Left lung (tissue), 10 donors: Measurements from ENCODE around the gene MRPL3. TPM values are rescaled to one million over a fixed set of nuclear protein-coding genes. Genes with fewer than 3 reads are reported as not detected.
A peak's percentile ranks its signal among the peaks of the same experiment; 100 is the strongest.

ENCODE experiments used
- ATAC-seq: fragments of 200-7000 bp; cut with Tn5 transposase; one replicate; pipeline ENCODE4 v1.9.1; 2020; ENCODE audit warnings: moderate library complexity
- DNase-seq, 4 donors: peaks; one replicate each; pipeline ENCODE4 v3.0.0-alpha.2; 2013 to 2020
- H3K27ac ChIP-seq, 2 donors: fragments of 200-600 bp; sonication (generic) in 1 of 2; one replicate each; pipeline versions ENCODE4 v1.5.0 to v1.8.0; 2020 to 2021
- H3K27me3 ChIP-seq, 2 donors: fragments of 200-600 bp; sonication (generic) in 1 of 2; one replicate each; pipeline versions ENCODE4 v1.5.0 to v1.8.0; 2020 to 2021
- H3K36me3 ChIP-seq, 2 donors: fragments of 200-600 bp; sonication (generic) in 1 of 2; one replicate each; pipeline versions ENCODE4 v1.5.0 to v1.8.0; 2020 to 2021
- H3K4me1 ChIP-seq, 2 donors: fragments of 200-600 bp; one replicate each; pipeline ENCODE4 v1.8.0; 2021
- H3K4me3 ChIP-seq, 2 donors: fragments of 200-600 bp; sonication (generic) in 1 of 2; one replicate each; pipeline versions ENCODE4 v1.5.0 to v1.8.0; 2020 to 2021; ENCODE audit warnings: mild to moderate bottlenecking in 1 of 2
- H3K9me3 ChIP-seq, 2 donors: fragments of 200-600 bp; sonication (generic) in 1 of 2; one replicate each; pipeline versions ENCODE4 v1.5.0 to v1.8.0; 2020 to 2021
- intact Hi-C, 2 donors: fragments of 100-400 bp; cut with DNase I; formaldehyde crosslinking; loops; one replicate each; pipeline versions ENCODE4 v1.11.2 to v1.14.2; 2022
- polyA plus RNA-seq, 6 donors: library from polyadenylated mRNA; unstranded; fragments of 120-200 nt; gene quantifications; one replicate each; pipeline ENCODE4 v1.2.1, GENCODE V29; 2013; ENCODE audit not compliant: insufficient read length in 6 of 6
- total RNA-seq, 2 donors: library from RNA; stranded (reverse); fragmentation: NEBNext Ultra II Directional; extraction: Animal tissue kit (Norgen Biotek cat#: 25700); gene quantifications; one replicate each; pipeline ENCODE4 v1.2.1, GENCODE V29; 2021
- TF ChIP-seq, protein P1 (sequence below), 2 donors: fragments of 200-600 bp; sonication (generic) in 1 of 2; IDR thresholded peaks; one replicate each; pipeline versions ENCODE4 v1.5.0 to v1.8.0; 2021; ENCODE audit warnings: antibody characterized with exemption in 2 of 2
- donor health status: DM: no; HTN: yes; CAD: no.
- donor health status: DM: no; HTN: no; CAD: no.

Gene MRPL3
- total and polyA plus RNA-seq, 8 donors, result 55.6 to 86.4 (median 78.2) TPM

DNA sequence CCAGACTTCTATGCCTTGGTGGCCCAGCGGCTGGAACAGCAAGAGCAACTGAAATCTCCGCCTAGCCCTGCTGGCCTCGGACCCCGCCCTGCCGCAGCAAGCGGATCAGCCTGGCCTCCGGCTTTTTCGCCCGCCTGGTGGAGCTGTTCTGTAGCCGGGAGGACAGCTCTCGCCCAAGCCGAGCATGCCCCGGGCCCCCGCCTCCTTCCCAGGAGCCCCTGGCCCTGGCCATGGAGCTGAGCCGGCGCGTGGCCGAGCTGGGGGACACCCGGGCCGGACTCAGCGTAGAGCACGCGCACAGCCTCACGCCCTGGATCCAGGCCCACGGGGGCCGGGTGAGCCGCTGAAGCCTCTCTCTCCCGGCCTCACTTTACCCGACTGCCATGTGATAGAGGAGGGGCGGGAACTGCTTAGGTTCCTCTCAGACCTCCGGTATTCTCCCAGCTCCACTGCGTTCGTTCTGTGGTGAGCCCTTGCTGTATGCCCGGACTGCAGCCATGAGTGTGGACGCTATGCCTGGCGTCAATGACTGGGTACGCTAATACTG, 24.1 kb upstream of the MRPL3 start:
- intact Hi-C loops, result no loop called here
- peak; percentile 93 for ATAC-seq
- H3K4me1 ChIP-seq, result no peaks in the 10 kb centered on the region

DNA sequence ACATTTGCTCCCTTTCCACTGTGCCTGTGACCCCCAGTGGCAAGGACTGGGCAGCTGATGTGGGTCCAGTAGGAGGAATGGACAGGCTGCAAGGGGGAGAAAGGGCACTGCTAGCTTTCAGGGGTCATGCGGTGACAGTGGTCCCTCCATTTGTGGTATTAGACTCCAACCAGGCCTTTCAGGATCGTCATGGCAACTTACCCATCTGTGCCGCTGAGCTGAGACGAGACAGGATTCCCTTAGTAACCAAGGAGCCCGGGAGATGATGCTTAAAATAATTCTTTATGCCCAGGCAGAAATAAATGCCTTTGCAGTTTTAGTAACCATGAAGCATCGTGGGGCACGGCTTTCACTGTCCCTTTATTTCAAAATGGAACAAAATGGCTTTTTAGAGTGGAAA, 15.9 kb upstream of the MRPL3 start:
- H3K27ac ChIP-seq, result no peak overlapping the region
- H3K27me3 ChIP-seq, result no peaks in the 10 kb centered on the region
- intact Hi-C loops, result no loop called here
- no peaks in the 10 kb centered on the region for H3K4me1 ChIP-seq
- peaks cover 0 to 3% of the 10 kb centered on the region in 2 donors for H3K9me3 ChIP-seq
- DNase-seq (no peak), ATAC-seq (no peak)
- TF ChIP-seq, protein P1, sequence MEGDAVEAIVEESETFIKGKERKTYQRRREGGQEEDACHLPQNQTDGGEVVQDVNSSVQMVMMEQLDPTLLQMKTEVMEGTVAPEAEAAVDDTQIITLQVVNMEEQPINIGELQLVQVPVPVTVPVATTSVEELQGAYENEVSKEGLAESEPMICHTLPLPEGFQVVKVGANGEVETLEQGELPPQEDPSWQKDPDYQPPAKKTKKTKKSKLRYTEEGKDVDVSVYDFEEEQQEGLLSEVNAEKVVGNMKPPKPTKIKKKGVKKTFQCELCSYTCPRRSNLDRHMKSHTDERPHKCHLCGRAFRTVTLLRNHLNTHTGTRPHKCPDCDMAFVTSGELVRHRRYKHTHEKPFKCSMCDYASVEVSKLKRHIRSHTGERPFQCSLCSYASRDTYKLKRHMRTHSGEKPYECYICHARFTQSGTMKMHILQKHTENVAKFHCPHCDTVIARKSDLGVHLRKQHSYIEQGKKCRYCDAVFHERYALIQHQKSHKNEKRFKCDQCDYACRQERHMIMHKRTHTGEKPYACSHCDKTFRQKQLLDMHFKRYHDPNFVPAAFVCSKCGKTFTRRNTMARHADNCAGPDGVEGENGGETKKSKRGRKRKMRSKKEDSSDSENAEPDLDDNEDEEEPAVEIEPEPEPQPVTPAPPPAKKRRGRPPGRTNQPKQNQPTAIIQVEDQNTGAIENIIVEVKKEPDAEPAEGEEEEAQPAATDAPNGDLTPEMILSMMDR (IDR thresholded peaks at IDR 0.05), result no peak
- H3K36me3 ChIP-seq, result no peaks in the 10 kb centered on the region
- H3K4me3 ChIP-seq, result no peak overlapping the region

More for the DNA sequence above, 24.1 kb upstream of the MRPL3 start:
- no peaks in the 10 kb centered on the region for H3K9me3 ChIP-seq
- H3K4me3 ChIP-seq, result no peak overlapping the region
- no peaks in the 10 kb centered on the region for H3K36me3 ChIP-seq
- peaks cover 9 to 44% of the 10 kb centered on the region in 2 donors for H3K27me3 ChIP-seq
- peak; percentile 36 to 83 (median 60) for DNase-seq
- H3K27ac ChIP-seq, result no peak overlapping the region
- TF ChIP-seq, protein P1 (IDR thresholded peaks at IDR 0.05), result peak in 1 of 2 donors; percentile 19

DNA sequence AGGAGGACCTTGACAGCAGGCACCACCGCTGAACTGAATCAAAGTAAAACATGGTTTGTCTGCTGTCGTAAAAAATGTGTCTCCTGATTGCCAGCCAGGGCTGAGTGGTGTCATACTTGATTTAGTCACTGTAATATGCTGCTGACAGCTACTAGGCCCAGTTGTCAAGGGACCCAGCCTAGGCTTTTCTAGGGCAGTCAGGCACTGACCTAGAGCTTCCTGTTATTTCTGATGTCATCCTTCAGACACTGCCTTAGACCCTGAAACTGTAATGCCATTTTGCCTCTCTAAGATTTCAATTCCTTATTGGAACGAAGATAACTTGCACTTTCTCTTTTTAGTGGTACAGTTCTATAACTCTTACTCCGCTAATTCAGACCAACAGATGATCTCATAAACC, 2.6 kb upstream of the MRPL3 start:
- Histone ChIP-seq H3K27ac (peak overlapping the region in 1 of 2 donors; percentile 59), H3K36me3 (peaks cover 0 to 6% of the 10 kb centered on the region in 2 donors), H3K9me3 (no peaks in the 10 kb centered on the region), H3K27me3 (peaks cover 0 to 22% of the 10 kb centered on the region in 2 donors), H3K4me1 (peaks cover 0 to 26% of the 10 kb centered on the region in 2 donors), H3K4me3 (no peak overlapping the region)
- intact Hi-C loops, result no loop called here
- ATAC-seq (no peak), DNase-seq (no peak)
- TF ChIP-seq, protein P1 (IDR thresholded peaks at IDR 0.05), result no peak

DNA sequence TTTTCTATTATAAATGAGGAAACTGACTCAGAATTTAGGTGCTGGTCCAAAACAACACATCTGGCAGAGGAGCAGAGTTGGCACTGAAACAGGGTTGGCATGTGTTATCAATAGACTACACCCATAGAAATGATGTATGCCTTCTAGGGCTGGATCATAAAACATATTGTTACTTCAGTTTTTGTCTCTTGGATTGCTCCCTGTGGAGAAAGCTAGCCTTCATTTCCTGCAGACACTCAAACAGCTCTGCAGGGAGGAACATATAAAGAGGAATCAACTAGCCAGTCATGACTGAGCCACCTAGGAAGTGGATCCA, 507 bp upstream of the MRPL3 start:
- H3K9me3 ChIP-seq, result no peaks in the 10 kb centered on the region
- H3K36me3 ChIP-seq, result peaks cover 0 to 27% of the 10 kb centered on the region in 2 donors
- intact Hi-C loops, result no loop called here
- peak overlapping the region; percentile 69 to 91 for H3K4me3 ChIP-seq
- H3K4me1 ChIP-seq, result peaks cover 0 to 31% of the 10 kb centered on the region in 2 donors
- ATAC-seq, result peak; percentile 4
- peak overlapping the region in 1 of 2 donors; percentile 84 for H3K27ac ChIP-seq
- H3K27me3 ChIP-seq, result peaks cover 0 to 11% of the 10 kb centered on the region in 2 donors
- TF ChIP-seq, protein P1 (IDR thresholded peaks at IDR 0.05), result no peak
- no peak for DNase-seq

DNA sequence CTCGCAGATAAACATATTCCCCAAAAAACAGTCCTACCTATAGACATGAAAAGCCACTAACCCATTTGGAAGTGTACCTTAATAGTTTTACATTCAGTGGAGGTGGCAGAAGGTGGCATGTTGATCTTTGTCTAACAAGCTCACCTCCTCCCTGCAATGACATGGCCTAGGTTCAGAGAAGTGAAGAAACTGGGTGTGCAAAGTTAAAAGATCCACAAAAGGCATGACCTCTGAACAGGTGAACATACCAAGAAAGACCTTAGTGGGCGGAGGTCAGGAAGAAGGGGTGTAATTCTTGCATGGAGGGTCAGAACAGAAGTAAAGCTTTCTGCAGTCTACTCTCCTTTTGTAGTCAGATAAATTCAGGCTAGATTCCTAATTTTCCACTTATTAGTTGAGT, 822 bp downstream of the MRPL3 start:
- intact Hi-C loops, result no loop called here
- DNase-seq (peak in 1 of 4 donors; percentile 0), ATAC-seq (no peak)
- H3K27me3 ChIP-seq, result peaks cover 0 to under 1% of the 10 kb centered on the region in 2 donors
- peak overlapping the region in 1 of 2 donors; percentile 84 for H3K27ac ChIP-seq
- H3K36me3 ChIP-seq, result peaks cover 0 to 40% of the 10 kb centered on the region in 2 donors
- TF ChIP-seq, protein P1 (IDR thresholded peaks at IDR 0.05), result no peak
- H3K9me3 ChIP-seq, result no peaks in the 10 kb centered on the region
- peak overlapping the region; percentile 69 to 91 for H3K4me3 ChIP-seq
- H3K4me1 ChIP-seq, result peaks cover 0 to 31% of the 10 kb centered on the region in 2 donors
